Muscle of leg (tissue), 16 donors: ENCODE data around the gene SEMG2. TPM values are rescaled to one million over a fixed set of nuclear protein-coding genes. Genes with fewer than 3 reads are reported as not detected.

Experiments used
- DNase-seq: peaks from one replicate; pipeline ENCODE4 v3.0.0; 2013
- H3K27ac ChIP-seq: one replicate; pipeline ENCODE4 v1.5.1; 2013; ENCODE audit warnings: mild to moderate bottlenecking, low read length, control low read depth
- H3K27me3 ChIP-seq: one replicate; pipeline ENCODE4 v1.6.1; 2013; ENCODE audit warnings: low read length; ENCODE audit not compliant: control insufficient read depth, insufficient read depth
- H3K36me3 ChIP-seq: one replicate; pipeline ENCODE4 v1.6.1; 2013; ENCODE audit warnings: low read length; ENCODE audit not compliant: control insufficient read depth, insufficient read depth
- H3K4me1 ChIP-seq: one replicate; pipeline ENCODE4 v1.6.1; 2013; ENCODE audit warnings: low read length; ENCODE audit not compliant: control insufficient read depth, insufficient read depth
- H3K4me3 ChIP-seq: one replicate; pipeline ENCODE4 v1.5.1; 2013; ENCODE audit warnings: low read length, control low read depth
- H3K9me3 ChIP-seq: replicated peaks from 2 replicates; pipeline ENCODE4 v1.6.1; 2013; ENCODE audit warnings: low read depth, low read length; ENCODE audit not compliant: control insufficient read depth
- WGBS: methylation state at CpG from one replicate; pipeline ENCODE4 v1.1.5; 2013; ENCODE audit warnings: missing lambda C conversion rate; ENCODE audit not compliant: insufficient coverage; 5-methylcytosine and 5-hydroxymethylcytosine counted together
- long read RNA-seq, 11 donors: transcript quantifications; one replicate each; lab custom pipeline, GENCODE V29; 2026
- polyA plus RNA-seq, 8 donors: library from polyadenylated mRNA; unstranded; fragments of 120-200 nt; gene quantifications; one replicate each; pipeline versions ENCODE4 v1.2.1 to v1.2.3, GENCODE V29; 2013; ENCODE audit warnings: inconsistent platforms in 1 of 8, low replicate concordance in 1 of 8; ENCODE audit not compliant: insufficient read length in 8 of 8, insufficient read depth in 1 of 8
- total RNA-seq: library from RNA; stranded (reverse); fragments of 120-200 nt; gene quantifications from one replicate; pipeline ENCODE4 v1.2.4, GENCODE V29; 2013

SEMG2 gene
- total RNA-seq = not detected
- under 1 TPM in 1 of 8 donors, not detected in 7; 0.06 TPM for polyA plus RNA-seq
- long read RNA-seq, donor 1 = 0 reads
- long read RNA-seq, donor 2 = 0 reads
- long read RNA-seq, donor 3 = 0 reads
- long read RNA-seq, donor 4 = 0 reads
- long read RNA-seq, donor 5 = 0 reads
- long read RNA-seq, donor 6 = 0 reads
- long read RNA-seq, donor 7 = 0 reads
- long read RNA-seq, donor 8 = 0 reads
- long read RNA-seq, donor 9 = 0 reads
- long read RNA-seq, donor 10 = 0 reads
- long read RNA-seq, donor 11 = 0 reads

GRCh38 chr20:45221076-45221475 is at the start of gene SEMG2:
Gene SEMG2, plus strand, starts transcription at chr20:45221373. Its CDS starts 17 bp downstream, at chr20:45221390.
- H3K36me3 ChIP-seq = no peaks in the 10 kb centered on the region
- no peaks in the 10 kb centered on the region for H3K27me3 ChIP-seq
- H3K4me1 ChIP-seq = no peaks in the 10 kb centered on the region
- no peak within 1 kb of the TSS for H3K27ac ChIP-seq
- no peak for DNase-seq
- H3K9me3 ChIP-seq = no peaks in the 10 kb centered on the region
- no CpG with 5 or more reads among the region's 4 CpGs for WGBS
- H3K4me3 ChIP-seq = no peak within 1 kb of the TSS

GRCh38 chr20:45173522-45173921 is 47.7 kb upstream of the SEMG2 start:
- H3K27ac ChIP-seq = no peak overlapping the region
- no peaks in the 10 kb centered on the region for H3K9me3 ChIP-seq
- no peaks in the 10 kb centered on the region for H3K4me1 ChIP-seq
- no peaks in the 10 kb centered on the region for H3K27me3 ChIP-seq
- no peak for DNase-seq
- no CpG with 5 or more reads among the region's 1 CpG for WGBS
- no peak overlapping the region for H3K4me3 ChIP-seq
- no peaks in the 10 kb centered on the region for H3K36me3 ChIP-seq

- 60% methylated on average over 5 of the region's 8 CpGs for WGBS
- no peaks in the 10 kb centered on the region for H3K4me1 ChIP-seq
- no peaks in the 10 kb centered on the region for H3K27me3 ChIP-seq
- no peak within 1 kb of the TSS for H3K27ac ChIP-seq
- no peak for DNase-seq
- no peaks in the 10 kb centered on the region for H3K36me3 ChIP-seq
- no peaks in the 10 kb centered on the region for H3K9me3 ChIP-seq
- H3K4me3 ChIP-seq = no peak within 1 kb of the TSS
Measured at GRCh38 chr20:45174434-45175364, 46.5 kb upstream of the SEMG2 start, which contains the start of gene PI3. Gene PI3, plus strand, starts transcription at chr20:45174902. Its CDS starts 21 bp downstream, at chr20:45174923.

GRCh38 chr20:45176526-45177267 is 44.5 kb upstream of the SEMG2 start:
- Histone ChIP-seq H3K36me3 (no peaks in the 10 kb centered on the region), H3K27me3 (no peaks in the 10 kb centered on the region), H3K4me3 (no peak overlapping the region), H3K9me3 (no peaks in the 10 kb centered on the region), H3K27ac (no peak overlapping the region), H3K4me1 (no peaks in the 10 kb centered on the region)
- DNase-seq = no peak
- 64% methylated on average over 1 of the region's 4 CpGs for WGBS

- H3K9me3 ChIP-seq = no peaks in the 10 kb centered on the region
- 56% methylated on average over 1 of the region's 2 CpGs for WGBS
- no peaks in the 10 kb centered on the region for H3K36me3 ChIP-seq
- no peak for DNase-seq
- no peaks in the 10 kb centered on the region for H3K4me1 ChIP-seq
- no peak overlapping the region for H3K4me3 ChIP-seq
- no peak overlapping the region for H3K27ac ChIP-seq
- H3K27me3 ChIP-seq = no peaks in the 10 kb centered on the region
Measured at GRCh38 chr20:45179166-45179565, 42.0 kb upstream of the SEMG2 start.

GRCh38 chr20:45181639-45182038 is 39.5 kb upstream of the SEMG2 start:
- Histone ChIP-seq H3K36me3 (no peaks in the 10 kb centered on the region), H3K27ac (no peak overlapping the region), H3K4me3 (no peak overlapping the region), H3K27me3 (no peaks in the 10 kb centered on the region), H3K4me1 (no peaks in the 10 kb centered on the region), H3K9me3 (no peaks in the 10 kb centered on the region)
- 25% methylated on average over 2 of the region's 2 CpGs for WGBS
- peak; percentile 6 for DNase-seq

GRCh38 chr20:45183084-45183483 is 38.1 kb upstream of the SEMG2 start:
- no peak for DNase-seq
- H3K27me3 ChIP-seq = no peaks in the 10 kb centered on the region
- no CpG with 5 or more reads among the region's 2 CpGs for WGBS
- no peaks in the 10 kb centered on the region for H3K4me1 ChIP-seq
- H3K9me3 ChIP-seq = no peaks in the 10 kb centered on the region
- H3K36me3 ChIP-seq = no peaks in the 10 kb centered on the region
- no peak overlapping the region for H3K27ac ChIP-seq
- H3K4me3 ChIP-seq = no peak overlapping the region

- WGBS = 67% methylated on average over 1 of the region's 2 CpGs
- no peak overlapping the region for H3K27ac ChIP-seq
Measured at GRCh38 chr20:45187693-45188092, 33.5 kb upstream of the SEMG2 start.

GRCh38 chr20:45189067-45189609 is 32.0 kb upstream of the SEMG2 start:
- no peaks in the 10 kb centered on the region for H3K4me1 ChIP-seq
- H3K36me3 ChIP-seq = no peaks in the 10 kb centered on the region
- no peak overlapping the region for H3K4me3 ChIP-seq
- 94% methylated on average over 2 of the region's 3 CpGs for WGBS
- H3K27me3 ChIP-seq = no peaks in the 10 kb centered on the region
- no peak overlapping the region for H3K27ac ChIP-seq
- no peak for DNase-seq
- H3K9me3 ChIP-seq = no peaks in the 10 kb centered on the region

More at GRCh38 chr20:45187693-45188092, 33.5 kb upstream of the SEMG2 start:
- no peak overlapping the region for H3K4me3 ChIP-seq
- no peaks in the 10 kb centered on the region for H3K9me3 ChIP-seq
- H3K4me1 ChIP-seq = no peaks in the 10 kb centered on the region
- no peaks in the 10 kb centered on the region for H3K27me3 ChIP-seq
- no peak for DNase-seq
- H3K36me3 ChIP-seq = no peaks in the 10 kb centered on the region
